Measurements from ENCODE around the gene SPATA17. TPM values are rescaled to one million over a fixed set of nuclear protein-coding genes. Genes with fewer than 3 reads are reported as not detected.

The SPATA17 gene
- total and polyA plus RNA-seq, 7 donors, result 0.34 to 0.56 (median 0.52) TPM; not detected in 2

DNA sequence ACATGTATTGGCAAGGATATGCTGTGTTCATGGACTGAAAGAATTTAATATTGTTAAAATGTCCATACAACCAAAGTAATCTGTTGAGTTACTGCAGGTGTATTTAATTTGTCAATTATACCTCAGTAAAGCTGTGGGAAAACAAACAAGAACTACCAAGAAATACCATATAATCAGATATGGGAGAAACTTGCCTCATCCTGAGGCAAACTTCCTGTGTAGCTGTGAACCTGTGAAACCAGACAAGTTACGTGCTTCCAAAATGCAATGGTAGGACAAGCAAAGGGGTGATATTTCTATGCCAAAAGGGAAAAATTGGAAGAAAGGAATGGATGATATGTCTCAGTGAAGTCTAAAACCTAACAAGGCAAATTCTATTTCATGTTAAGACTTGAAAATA is 174.6 kb downstream of the SPATA17 start:
- Histone ChIP-seq H3K9me3 (no peaks in the 10 kb centered on the region), H3K4me3 (no peak overlapping the region), H3K27ac (no peak overlapping the region), H3K4me1 (no peaks in the 10 kb centered on the region), H3K36me3 (ENCODE audit: insufficient read depth in 1 of 2, low read depth in 1 of 2) (no peaks in the 10 kb centered on the region), H3K27me3 (ENCODE audit: insufficient read depth in 3 of 3, low read length in 2 of 3) (no peaks in the 10 kb centered on the region)
- WGBS, 3 donors, result 86 to 93% (median 88%) methylated on average over 1 of the region's 1 CpG
- intact Hi-C loops (cut with DNase I), result no loop called here
- ATAC-seq (no peak), DNase-seq (no peak)
- TF ChIP-seq, protein P1, sequence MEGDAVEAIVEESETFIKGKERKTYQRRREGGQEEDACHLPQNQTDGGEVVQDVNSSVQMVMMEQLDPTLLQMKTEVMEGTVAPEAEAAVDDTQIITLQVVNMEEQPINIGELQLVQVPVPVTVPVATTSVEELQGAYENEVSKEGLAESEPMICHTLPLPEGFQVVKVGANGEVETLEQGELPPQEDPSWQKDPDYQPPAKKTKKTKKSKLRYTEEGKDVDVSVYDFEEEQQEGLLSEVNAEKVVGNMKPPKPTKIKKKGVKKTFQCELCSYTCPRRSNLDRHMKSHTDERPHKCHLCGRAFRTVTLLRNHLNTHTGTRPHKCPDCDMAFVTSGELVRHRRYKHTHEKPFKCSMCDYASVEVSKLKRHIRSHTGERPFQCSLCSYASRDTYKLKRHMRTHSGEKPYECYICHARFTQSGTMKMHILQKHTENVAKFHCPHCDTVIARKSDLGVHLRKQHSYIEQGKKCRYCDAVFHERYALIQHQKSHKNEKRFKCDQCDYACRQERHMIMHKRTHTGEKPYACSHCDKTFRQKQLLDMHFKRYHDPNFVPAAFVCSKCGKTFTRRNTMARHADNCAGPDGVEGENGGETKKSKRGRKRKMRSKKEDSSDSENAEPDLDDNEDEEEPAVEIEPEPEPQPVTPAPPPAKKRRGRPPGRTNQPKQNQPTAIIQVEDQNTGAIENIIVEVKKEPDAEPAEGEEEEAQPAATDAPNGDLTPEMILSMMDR (IDR thresholded peaks at IDR 0.05), result no peak

DNA sequence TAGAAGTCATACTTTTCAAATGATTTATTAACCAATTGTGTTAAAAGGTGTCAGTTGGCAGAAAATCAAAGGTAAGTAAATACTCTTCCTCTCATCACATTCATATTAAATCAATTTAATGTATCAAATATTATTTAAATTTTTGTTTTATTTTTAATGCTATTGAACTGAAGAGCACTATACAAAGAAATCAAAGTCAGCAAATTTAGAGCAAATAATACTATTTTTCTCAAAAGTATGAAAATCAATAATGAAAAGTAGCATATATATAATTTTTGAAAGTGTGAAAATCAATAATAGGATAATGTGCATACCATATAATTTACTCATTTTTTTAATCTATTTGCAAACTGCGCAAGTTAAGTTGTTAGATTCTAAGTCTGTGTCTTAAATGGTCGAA is 181.0 kb downstream of the SPATA17 start:
- Histone ChIP-seq H3K27me3 (ENCODE audit: insufficient read depth in 3 of 3, low read length in 2 of 3) (no peaks in the 10 kb centered on the region), H3K27ac (no peak overlapping the region), H3K36me3 (ENCODE audit: insufficient read depth in 1 of 2, low read depth in 1 of 2) (no peaks in the 10 kb centered on the region), H3K9me3 (no peaks in the 10 kb centered on the region), H3K4me1 (no peaks in the 10 kb centered on the region), H3K4me3 (no peak overlapping the region)
- ATAC-seq, result no peak
- intact Hi-C loops (cut with DNase I), result no loop called here
- TF ChIP-seq, protein P1 (IDR thresholded peaks at IDR 0.05), result no peak
- WGBS, 3 donors, result 93 to 95% (median 95%) methylated on average over 2 of the region's 2 CpGs
- DNase-seq, result no peak

DNA sequence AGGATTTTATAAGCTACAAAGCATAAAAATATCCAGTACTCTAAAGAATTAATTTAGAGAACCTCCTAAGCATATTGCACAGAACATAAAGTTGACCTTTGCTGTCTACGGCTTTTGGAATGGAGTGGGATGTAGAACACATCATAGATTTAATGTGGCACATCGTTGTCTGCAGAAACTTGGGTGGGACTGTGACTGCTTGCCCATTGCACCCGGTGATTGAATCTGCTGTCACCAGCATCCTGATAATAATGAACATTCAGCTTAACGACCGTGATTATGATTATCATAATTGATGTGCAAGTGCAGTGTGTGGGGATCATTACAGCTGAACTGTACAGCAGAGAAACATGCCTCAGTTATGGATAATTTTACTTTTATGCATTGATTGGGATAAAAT is 181.9 kb downstream of the SPATA17 start:
- no peak for DNase-seq
- TF ChIP-seq, protein P1 (IDR thresholded peaks at IDR 0.05), result no peak
- no peak for ATAC-seq
- Histone ChIP-seq H3K4me1 (no peaks in the 10 kb centered on the region), H3K27me3 (ENCODE audit: insufficient read depth in 3 of 3, low read length in 2 of 3) (no peaks in the 10 kb centered on the region), H3K27ac (no peak overlapping the region), H3K36me3 (ENCODE audit: insufficient read depth in 1 of 2, low read depth in 1 of 2) (no peaks in the 10 kb centered on the region), H3K4me3 (no peak overlapping the region), H3K9me3 (no peaks in the 10 kb centered on the region)
- intact Hi-C loops (cut with DNase I), result no loop called here
- 82 to 87% (median 87%) methylated on average over 5 of the region's 5 CpGs for WGBS, 3 donors

DNA sequence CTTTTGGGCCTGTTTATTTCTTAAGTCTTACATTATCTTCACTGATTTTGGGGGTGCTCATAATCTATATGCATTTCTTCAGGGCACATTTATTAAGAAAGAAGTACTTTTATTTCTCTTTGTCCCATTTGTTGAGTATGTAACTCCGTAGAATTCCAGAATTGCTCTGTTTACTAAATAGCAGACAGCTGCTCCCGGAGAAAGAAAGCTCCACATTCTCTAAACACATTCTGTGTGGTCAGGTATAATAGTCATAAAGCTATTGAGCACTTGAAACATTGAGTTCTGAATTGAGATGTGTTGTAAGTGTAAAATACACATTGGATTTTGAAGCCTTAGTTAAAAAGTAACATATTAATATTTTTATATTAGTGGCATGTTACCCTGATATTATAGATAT is 206.5 kb downstream of the SPATA17 start:
- H3K27ac ChIP-seq, result no peak overlapping the region
- no peaks in the 10 kb centered on the region for H3K9me3 ChIP-seq
- DNase-seq (no peak), ATAC-seq (no peak)
- H3K36me3 ChIP-seq (ENCODE audit: insufficient read depth in 1 of 2, low read depth in 1 of 2), result no peaks in the 10 kb centered on the region
- WGBS, 3 donors, result 65 to 87% (median 72%) methylated on average over 2 of the region's 2 CpGs
- no peaks in the 10 kb centered on the region for H3K4me1 ChIP-seq
- intact Hi-C loops (cut with DNase I), result no loop called here
- no peaks in the 10 kb centered on the region for H3K27me3 ChIP-seq (ENCODE audit: insufficient read depth in 3 of 3, low read length in 2 of 3)
- H3K4me3 ChIP-seq, result no peak overlapping the region
- TF ChIP-seq, protein P1 (IDR thresholded peaks at IDR 0.05), result no peak

DNA sequence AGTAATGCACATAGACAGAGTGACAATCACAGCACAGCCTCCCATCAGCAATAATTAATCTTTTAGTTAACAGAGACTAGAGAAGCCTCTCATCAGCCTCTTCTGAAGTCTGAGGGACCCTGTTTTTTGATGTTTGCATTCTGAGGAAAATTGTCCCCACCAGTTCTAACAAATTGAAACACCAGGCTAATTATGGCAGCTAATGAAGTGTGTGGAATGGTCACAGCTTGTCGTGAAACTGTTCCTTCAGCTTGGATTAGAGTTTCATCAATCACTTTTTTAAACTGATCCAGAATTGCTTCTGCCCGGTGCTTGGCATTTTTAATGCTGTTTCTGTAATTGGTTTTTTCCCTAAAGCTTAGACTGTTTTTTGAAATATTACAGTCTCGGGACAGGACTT is 208.0 kb downstream of the SPATA17 start:
- Histone ChIP-seq H3K27ac (no peak overlapping the region), H3K9me3 (no peaks in the 10 kb centered on the region), H3K4me1 (no peaks in the 10 kb centered on the region), H3K4me3 (no peak overlapping the region), H3K36me3 (ENCODE audit: insufficient read depth in 1 of 2, low read depth in 1 of 2) (no peaks in the 10 kb centered on the region), H3K27me3 (ENCODE audit: insufficient read depth in 3 of 3, low read length in 2 of 3) (no peaks in the 10 kb centered on the region)
- TF ChIP-seq, protein P1 (IDR thresholded peaks at IDR 0.05), result no peak
- intact Hi-C loops (cut with DNase I), result no loop called here
- DNase-seq, result no peak
- WGBS, 3 donors, result 62 to 65% (median 64%) methylated on average over 3 of the region's 3 CpGs
- ATAC-seq, result no peak

All from psoas muscle (tissue), 8 donors.